CD14-positive monocyte (primary cell): ENCODE results near the gene PLXNA2. TPM values are rescaled to one million over a fixed set of nuclear protein-coding genes. Genes with fewer than 3 reads are reported as not detected.

Source experiments
- DNase-seq, 3 donors: peaks; one replicate each; pipeline ENCODE4 v3.0.0-alpha.2; 2011 to 2022
- H2AFZ ChIP-seq: 2 replicates; pipeline ENCODE4 v1.6.0; 2012; ENCODE audit warnings: mild to moderate bottlenecking, low read depth, low read length, inconsistent platforms; ENCODE audit not compliant: insufficient read depth, poor library complexity, severe bottlenecking
- H3K27ac ChIP-seq, 2 donors: 1 replicate in 1 of 2; 2 replicates in 1 of 2; pipeline ENCODE4 v1.5.1; 2012 to 2013; ENCODE audit warnings: low read length in 2 of 2, control low read depth in 1 of 2, inconsistent platforms in 1 of 2, low read depth in 1 of 2, mild to moderate bottlenecking in 1 of 2
- H3K27me3 ChIP-seq, 2 donors: one replicate each; pipeline versions ENCODE4 v1.6.0 to v1.6.1; 2011 to 2013; ENCODE audit warnings: low read length in 2 of 2; ENCODE audit not compliant: control insufficient read depth in 2 of 2, insufficient read depth in 2 of 2
- H3K36me3 ChIP-seq, 2 donors: replicated peaks in 1 of 2; 1 replicate in 1 of 2; 2 replicates in 1 of 2; pipeline versions ENCODE4 v1.5.1 to v1.6.1; 2012 to 2013; ENCODE audit warnings: low read length in 2 of 2, control low read depth in 1 of 2, inconsistent platforms in 1 of 2, mild to moderate bottlenecking in 1 of 2; ENCODE audit not compliant: insufficient read depth in 2 of 2, control insufficient read depth in 1 of 2
- H3K4me1 ChIP-seq, 2 donors: 1 replicate in 1 of 2; 2 replicates in 1 of 2; pipeline versions ENCODE4 v1.5.1 to v1.6.1; 2012 to 2013; ENCODE audit warnings: low read length in 2 of 2, control low read depth in 1 of 2, inconsistent platforms in 1 of 2, mild to moderate bottlenecking in 1 of 2, moderate library complexity in 1 of 2; ENCODE audit not compliant: insufficient read depth in 2 of 2, control insufficient read depth in 1 of 2
- H3K4me2 ChIP-seq: replicated peaks from 2 replicates; pipeline ENCODE3; 2012; ENCODE audit warnings: low read length, moderate library complexity, mild to moderate bottlenecking; ENCODE audit not compliant: poor library complexity, severe bottlenecking; ENCODE audit errors: extremely low read depth
- H3K4me3 ChIP-seq, 3 experiments: fragments of 200-600 bp in 1 of 3; sonication (generic) in 1 of 3; replicated peaks in 1 of 3; 1 replicate in 2 of 3; 2 replicates in 1 of 3; pipeline ENCODE4 v1.5.1; 2011 to 2013; ENCODE audit warnings: low read length in 3 of 3, mild to moderate bottlenecking in 3 of 3, control low read depth in 2 of 3, low read depth in 2 of 3, inconsistent platforms in 1 of 3, moderate library complexity in 1 of 3
- H3K79me2 ChIP-seq: 2 replicates; pipeline ENCODE4 v1.6.0; 2012; ENCODE audit warnings: mild to moderate bottlenecking, control low read depth, inconsistent platforms, low read length, moderate library complexity; ENCODE audit not compliant: insufficient read depth
- H3K9ac ChIP-seq: 2 replicates; pipeline ENCODE4 v1.6.0; 2017; ENCODE audit warnings: low read length, mild to moderate bottlenecking; ENCODE audit not compliant: insufficient read depth, poor library complexity, severe bottlenecking
- H3K9me3 ChIP-seq, 2 donors: replicated peaks in 1 of 2; 1 replicate in 1 of 2; 2 replicates in 1 of 2; pipeline versions ENCODE4 v1.5.1 to v1.6.1; 2012 to 2013; ENCODE audit warnings: low read length in 2 of 2, control low read depth in 1 of 2; ENCODE audit not compliant: control insufficient read depth in 1 of 2, insufficient read depth in 1 of 2
- H4K20me1 ChIP-seq: 2 replicates; pipeline ENCODE4 v1.6.0; 2012; ENCODE audit warnings: mild to moderate bottlenecking, low read length, control low read depth, moderate library complexity; ENCODE audit not compliant: insufficient read depth
- H3K27ac Mint-ChIP-seq, 7 donors: one replicate each; pipeline ENCODE4 v1.8.0; 2020; ENCODE audit warnings: mild to moderate bottlenecking in 7 of 7, mixed read lengths in 7 of 7, moderate library complexity in 6 of 7, inconsistent platforms in 2 of 7
- H3K27me3 Mint-ChIP-seq, 3 donors: one replicate each; pipeline ENCODE4 v1.8.0; 2021 to 2022; ENCODE audit warnings: low read depth in 3 of 3, mild to moderate bottlenecking in 3 of 3, mixed read lengths in 3 of 3, moderate library complexity in 3 of 3, inconsistent platforms in 1 of 3
- H3K36me3 Mint-ChIP-seq, 2 donors: one replicate each; pipeline ENCODE4 v1.8.0; 2020; ENCODE audit warnings: mixed read lengths in 2 of 2, inconsistent platforms in 1 of 2, mild to moderate bottlenecking in 1 of 2
- H3K4me1 Mint-ChIP-seq: one replicate; pipeline ENCODE4 v1.8.0; 2020; ENCODE audit warnings: mild to moderate bottlenecking, mixed read lengths
- H3K4me3 Mint-ChIP-seq, 2 donors: one replicate each; pipeline ENCODE4 v1.8.0; 2020; ENCODE audit warnings: mild to moderate bottlenecking in 2 of 2, mixed read lengths in 2 of 2, moderate library complexity in 1 of 2
- H3K9me3 Mint-ChIP-seq, 7 donors: one replicate each; pipeline ENCODE4 v1.8.0; 2020 to 2022; ENCODE audit warnings: mixed read lengths in 7 of 7, mild to moderate bottlenecking in 6 of 7, moderate library complexity in 6 of 7, inconsistent platforms in 2 of 7
- CTCF ChIP-seq: fragments of 200-600 bp; IDR thresholded peaks from one replicate; pipeline ENCODE4 v1.8.0; 2022; ENCODE audit warnings: antibody characterized with exemption, mild to moderate bottlenecking
- WGBS: methylation state at CpG from one replicate; pipeline ENCODE4 v1.1.5; 2013; ENCODE audit warnings: missing lambda C conversion rate; ENCODE audit not compliant: insufficient coverage; 5-methylcytosine and 5-hydroxymethylcytosine counted together
- intact Hi-C, 2 donors: fragments of 100-400 bp; cut with micrococcal nuclease; formaldehyde crosslinking; loops; one replicate each; pipeline versions ENCODE4 v1.15.0 to v1.15.1; 2023
- polyA plus RNA-seq, 3 donors: library from polyadenylated mRNA; depleted of rRNA in 1 of 3; unstranded in 2 of 3; stranded (reverse) in 1 of 3; fragments of 300-500 nt in 2 of 3; fragments of >200 nt in 1 of 3; fragmentation: Illumina TruSeq in 2 of 3; gene quantifications; 1 replicate in 2 of 3; 2 replicates in 1 of 3; pipeline ENCODE4 v1.2.3, GENCODE V29; 2012 to 2021

PLXNA2 gene
- polyA plus RNA-seq, 3 donors = 0.75 to 2.1 (median 1.1) TPM

- Histone ChIP-seq H3K9ac (no peak overlapping the region), H4K20me1 (no peaks in the 10 kb centered on the region), H3K27ac (no peak overlapping the region), H3K4me1 (peaks cover 0 to 5% of the 10 kb centered on the region in 2 donors), H3K4me3 (no peak overlapping the region), H3K36me3 (no peaks in the 10 kb centered on the region), H3K4me2 (no peak overlapping the region), H3K79me2 (no peaks in the 10 kb centered on the region), H3K27me3 (no peaks in the 10 kb centered on the region), H2AFZ (no peak overlapping the region), H3K9me3 (no peaks in the 10 kb centered on the region)
- H3K27ac Mint-ChIP-seq = no peak overlapping the region
- intact Hi-C loops = no loop called here
- H3K27me3 Mint-ChIP-seq = peaks cover 0 to 6% (median 2%) of the 10 kb centered on the region in 3 donors
- DNase-seq = no peak
- WGBS = 100% methylated on average over 5 of the region's 5 CpGs
- no peak for TF ChIP-seq CTCF
- peaks cover 5% of the 10 kb centered on the region for H3K4me1 Mint-ChIP-seq
- H3K36me3 Mint-ChIP-seq = no peaks in the 10 kb centered on the region
- peaks cover 0 to 2% (median 0%) of the 10 kb centered on the region in 7 donors for H3K9me3 Mint-ChIP-seq
- no peak overlapping the region for H3K4me3 Mint-ChIP-seq
Observed at GRCh38 chr1:208206092-208206698, 38.0 kb downstream of the PLXNA2 start.

GRCh38 chr1:208205216-208206013, 38.8 kb downstream of the PLXNA2 start:
- Histone ChIP-seq H2AFZ (no peak overlapping the region), H3K27me3 (no peaks in the 10 kb centered on the region), H3K9ac (no peak overlapping the region), H4K20me1 (no peaks in the 10 kb centered on the region), H3K4me2 (no peak overlapping the region), H3K9me3 (no peaks in the 10 kb centered on the region), H3K4me3 (no peak overlapping the region), H3K36me3 (no peaks in the 10 kb centered on the region), H3K4me1 (peaks cover 0 to 5% of the 10 kb centered on the region in 2 donors), H3K27ac (no peak overlapping the region), H3K79me2 (no peaks in the 10 kb centered on the region)
- peaks cover 5% of the 10 kb centered on the region for H3K4me1 Mint-ChIP-seq
- no peak overlapping the region for H3K27ac Mint-ChIP-seq
- no peaks in the 10 kb centered on the region for H3K36me3 Mint-ChIP-seq
- intact Hi-C loops = no loop called here
- no peak for TF ChIP-seq CTCF
- H3K9me3 Mint-ChIP-seq = peaks cover 0 to 2% (median 0%) of the 10 kb centered on the region in 7 donors
- peaks cover 0 to 8% (median 2%) of the 10 kb centered on the region in 3 donors for H3K27me3 Mint-ChIP-seq
- DNase-seq = no peak
- H3K4me3 Mint-ChIP-seq = no peak overlapping the region
- WGBS = 100% methylated on average over 2 of the region's 5 CpGs
